Uterus (tissue), 2 donors: ENCODE measurements around the gene TM4SF1.

ENCODE experiments used
- CTCF ChIP-seq, 4 experiments: fragments of 200-600 bp in 2 of 4; fragments of 450-650 bp in 2 of 4; sonication (generic) in 2 of 4; IDR thresholded peaks; one replicate each; pipeline ENCODE4 v1.5.1; 2016 to 2019; ENCODE audit warnings: antibody characterized with exemption in 4 of 4, mild to moderate bottlenecking in 2 of 4, moderate library complexity in 1 of 4
- POLR2A ChIP-seq, 2 donors: fragments of 450-650 bp; IDR thresholded peaks; one replicate each; pipeline ENCODE4 v1.6.1; 2016; ENCODE audit warnings: antibody characterized with exemption in 2 of 2, mild to moderate bottlenecking in 1 of 2, moderate library complexity in 1 of 2

DNA sequence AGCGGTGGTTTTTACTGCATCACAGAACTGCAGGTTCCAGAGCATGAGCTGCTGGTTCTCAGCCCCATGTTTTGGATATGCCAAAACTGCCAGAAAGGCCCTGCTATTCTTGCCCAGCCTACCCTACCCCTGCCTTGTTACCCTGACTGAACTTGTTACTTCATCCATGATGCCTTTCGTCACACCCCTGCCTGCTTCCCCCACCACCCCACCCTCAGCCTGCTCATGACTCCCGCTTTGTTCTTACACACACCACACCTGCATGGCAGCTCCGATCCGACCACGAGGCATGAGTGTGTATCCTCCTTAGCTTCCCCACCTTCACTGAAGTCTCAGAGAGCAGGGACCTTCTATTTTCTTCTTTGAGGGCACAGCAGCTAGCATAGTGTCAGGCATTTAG, 5.1 kb upstream of the TM4SF1 start:
- TF ChIP-seq POLR2A (IDR thresholded peaks at IDR 0.05) (no peak), CTCF (IDR thresholded peaks at IDR 0.05) (no peak)
